GM21529 (cell line): ENCODE results near the gene REXO5.
"Not testable (repeated sequence)": the region's sequence is repeated elsewhere in the genome, so short reads cannot be mapped to it uniquely, and the experiment has no call there.

Experiments used
- ATAC-seq: cut with Tn5 transposase; IDR thresholded peaks from one replicate; pipeline ENCODE4 v1.9.1; 2021; ENCODE audit not compliant: unreplicated experiment

Gene REXO5

GRCh38 chr16:20846551-20846950 lies 40.2 kb downstream of the REXO5 start:
- no peak for ATAC-seq

GRCh38 chr16:20847550-20847949 lies 41.2 kb downstream of the REXO5 start:
- ATAC-seq = no peak

- ATAC-seq = no peak
These were observed 43.5 kb downstream of the REXO5 start for GRCh38 chr16:20849589-20850390.

DNA sequence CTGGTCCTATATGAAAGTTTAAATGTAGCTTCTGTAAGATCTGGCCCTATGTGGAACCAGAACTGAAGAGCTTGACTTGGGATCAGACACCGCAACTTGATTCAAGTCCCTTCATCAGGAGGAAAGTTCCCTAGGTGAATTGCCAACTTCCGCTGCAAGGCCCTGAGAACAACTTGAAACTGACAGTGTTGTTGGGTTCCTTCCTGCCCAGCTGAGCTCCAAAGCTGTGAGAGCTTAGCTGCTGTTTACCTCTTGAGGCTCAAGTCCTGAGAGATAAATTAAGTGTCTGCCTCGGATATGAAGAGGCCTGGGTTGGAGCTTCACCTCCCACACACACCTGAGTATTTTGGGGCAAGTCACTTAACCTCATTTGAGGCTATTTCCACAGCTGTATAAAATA lies 44.7 kb downstream of the REXO5 start:
- no peak for ATAC-seq

GRCh38 chr16:20851601-20852000 lies 45.3 kb downstream of the REXO5 start:
- ATAC-seq = no peak

GRCh38 chr16:20853143-20853542 lies 46.8 kb downstream of the REXO5 start:
- no peak for ATAC-seq

GRCh38 chr16:20853981-20854620 lies 47.8 kb downstream of the REXO5 start:
- ATAC-seq = no peak

GRCh38 chr16:20854963-20855362 lies 48.6 kb downstream of the REXO5 start:
- ATAC-seq = no peak

DNA sequence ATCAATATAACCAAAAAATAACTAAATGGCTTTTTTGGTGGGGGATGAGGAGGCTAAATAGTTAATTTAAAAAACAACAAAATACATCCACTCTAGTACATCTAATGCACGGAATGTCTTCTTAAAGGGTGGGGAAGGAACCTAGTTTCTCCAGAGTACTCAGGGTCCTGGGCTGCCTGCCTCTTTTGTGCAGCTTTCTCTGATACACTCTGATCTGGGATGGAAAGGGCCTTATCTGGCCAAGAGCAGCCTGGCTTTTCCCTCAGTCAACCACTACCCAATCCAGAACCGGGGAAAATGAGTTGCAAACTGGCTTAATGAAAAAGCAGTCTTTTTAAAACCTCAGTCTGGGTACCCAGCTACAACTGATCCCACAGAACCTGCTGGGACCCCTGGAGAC lies 51.0 kb downstream of the REXO5 start:
- ATAC-seq = no peak

DNA sequence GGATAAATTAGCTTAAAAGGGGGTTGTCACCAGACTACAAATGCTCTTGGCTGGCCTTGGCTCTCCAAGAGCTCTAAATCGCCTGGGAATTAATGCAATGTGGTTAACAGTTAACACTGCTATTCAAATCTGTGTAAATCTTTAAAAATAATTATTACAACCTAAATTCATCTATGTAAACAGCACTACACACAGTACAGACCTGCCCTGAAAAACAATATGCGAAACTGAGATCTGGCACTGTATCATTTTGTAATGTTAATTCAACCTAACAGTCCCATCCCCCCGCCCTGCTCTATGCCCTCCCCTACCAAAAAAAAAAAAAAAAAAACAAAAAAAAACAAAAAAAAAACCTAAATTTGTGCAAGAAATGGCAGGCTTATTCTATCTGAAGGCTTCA lies 52.9 kb downstream of the REXO5 start:
- ATAC-seq = no peak

GRCh38 chr16:20859699-20860098 lies 53.4 kb downstream of the REXO5 start:
- ATAC-seq = no peak

GRCh38 chr16:20860361-20860760 lies 54.0 kb downstream of the REXO5 start:
- ATAC-seq = no peak

GRCh38 chr16:20860995-20861394 lies 54.7 kb downstream of the REXO5 start:
- ATAC-seq = not testable (repeated sequence)

GRCh38 chr16:20862162-20862960 lies 56.0 kb downstream of the REXO5 start:
- no peak for ATAC-seq

GRCh38 chr16:20864376-20864775 lies 58.0 kb downstream of the REXO5 start:
- ATAC-seq = not testable (repeated sequence)

- ATAC-seq = no peak
These were observed 59.2 kb downstream of the REXO5 start for GRCh38 chr16:20865420-20866131.

GRCh38 chr16:20866145-20866772 lies 59.9 kb downstream of the REXO5 start:
- ATAC-seq = no peak

DNA sequence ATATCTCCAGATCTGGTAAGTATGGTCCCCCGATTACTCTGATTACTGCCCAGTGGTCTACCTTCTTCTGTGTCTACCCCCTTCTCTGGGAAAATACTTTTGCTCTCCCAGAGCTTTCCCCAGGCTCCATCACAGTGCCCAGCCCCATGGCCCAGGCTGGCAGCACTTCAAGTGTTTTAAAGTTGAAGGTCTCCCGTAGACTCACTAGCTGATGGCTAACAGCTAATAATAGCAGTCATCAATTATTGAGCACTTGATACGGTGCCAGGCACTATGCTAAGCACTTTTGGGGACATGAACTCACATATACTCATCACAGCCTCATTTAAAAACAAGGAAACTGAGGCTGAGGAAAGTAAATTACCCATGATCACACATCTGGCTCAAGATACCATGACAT lies 60.5 kb downstream of the REXO5 start:
- ATAC-seq = no peak

DNA sequence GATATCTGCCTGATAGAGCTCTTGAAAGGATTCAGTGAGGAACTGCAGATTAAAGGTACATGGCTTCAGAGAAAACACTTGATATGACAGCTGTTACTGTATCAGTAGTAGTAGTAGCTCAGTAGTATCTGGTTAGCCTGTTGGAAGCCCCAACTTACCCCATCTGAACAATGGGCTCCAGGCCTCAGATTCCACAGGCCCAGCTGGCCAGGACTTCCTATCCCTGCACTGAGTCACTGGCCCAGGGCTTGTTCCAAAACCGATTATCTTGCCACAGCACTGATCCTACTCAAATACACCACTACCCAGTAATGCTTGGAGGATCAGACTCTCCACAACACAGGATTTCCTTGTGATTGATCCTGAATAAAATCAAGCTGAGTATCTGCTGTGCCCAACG lies 61.3 kb downstream of the REXO5 start:
- ATAC-seq = no peak

- ATAC-seq = no peak
These were observed 62.6 kb downstream of the REXO5 start for GRCh38 chr16:20868890-20869289.
